Measurements from ENCODE around the gene PACSIN2. TPM values are rescaled to one million over a fixed set of nuclear protein-coding genes. Genes with fewer than 3 reads are reported as not detected.
"Not testable (repeated sequence)": the region's sequence is repeated elsewhere in the genome, so short reads cannot be mapped to it uniquely, and the experiment has no call there.

The PACSIN2 gene
- total and polyA plus RNA-seq, 8 donors = 45.1 to 109 (median 95.4) TPM

DNA sequence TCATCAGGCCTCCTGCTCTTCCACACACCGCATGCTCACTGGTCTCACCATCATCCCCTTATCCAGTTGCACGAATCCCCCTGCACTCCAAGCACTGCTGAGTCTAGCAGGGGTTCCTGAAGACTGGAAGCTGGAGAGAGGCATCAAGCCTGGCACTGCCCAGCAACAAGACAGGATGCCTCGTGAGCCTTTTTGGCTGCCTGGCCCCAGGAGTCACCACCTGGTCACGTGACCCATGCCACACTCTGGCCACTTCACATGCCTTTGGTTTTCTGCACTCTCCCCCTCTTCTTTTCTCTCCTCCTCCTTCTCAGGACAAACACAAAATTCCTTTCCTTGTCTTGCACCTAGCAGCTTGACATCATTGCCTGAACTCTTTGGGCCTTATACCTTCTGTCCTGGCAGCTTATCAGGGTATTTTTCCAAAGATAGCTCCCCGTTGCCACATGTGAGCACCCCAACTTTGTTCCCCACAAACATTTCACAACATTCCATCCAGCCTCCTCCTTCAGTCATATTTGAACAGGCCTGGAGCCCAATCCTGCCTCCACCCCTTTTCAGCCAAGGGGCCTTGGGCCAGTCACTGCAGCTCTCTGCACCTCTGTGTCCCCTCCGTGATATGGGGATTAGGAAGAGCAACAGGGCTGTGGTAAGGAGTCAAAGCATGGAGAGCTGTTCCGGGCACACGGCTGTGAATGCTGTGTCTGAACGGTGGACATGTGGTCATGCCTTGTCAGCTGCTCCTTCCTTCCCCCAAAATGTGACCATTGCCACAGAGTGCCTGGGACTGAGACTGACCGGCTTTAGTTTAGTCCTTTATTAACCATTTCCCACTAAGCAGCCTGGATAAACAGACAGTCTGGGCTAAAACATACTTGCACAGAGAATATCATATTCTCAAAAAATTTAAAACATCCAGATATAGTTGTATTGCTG, 2.8 kb upstream of the PACSIN2 start:
- 69 to 74% methylated on average over 10 of the region's 10 CpGs for WGBS, 2 donors
- no peak for FAIRE-seq

GRCh38 chr22:43016150-43016549, 1.2 kb upstream of the PACSIN2 start:
- H3K27me3 ChIP-seq; H3K9me3 ChIP-seq; H3K36me3 ChIP-seq; H3K27ac ChIP-seq; H3K4me3 ChIP-seq; FAIRE-seq; intact Hi-C loops (cut with DNase I); ATAC-seq: not testable (repeated sequence)
- WGBS, 2 donors = 56 to 61% methylated on average over 5 of the region's 5 CpGs
- DNase-seq = peak in 1 of 6 donors; percentile 13
- H3K4me1 ChIP-seq = peaks cover 3 to 24% (median 23%) of the 10 kb centered on the region in 3 donors

More for the DNA sequence above, 2.8 kb upstream of the PACSIN2 start:
- no peak for TF ChIP-seq CTCF (IDR thresholded peaks at IDR 0.05)
- Histone ChIP-seq H3K9me3 (no peaks in the 10 kb centered on the region), H3K36me3 (no peaks in the 10 kb centered on the region), H3K27me3 (no peaks in the 10 kb centered on the region), H3K4me1 (peaks cover 0 to 8% (median 8%) of the 10 kb centered on the region in 3 donors), H3K4me3 (no peak overlapping the region), H3K27ac (no peak overlapping the region)
- intact Hi-C loops (cut with DNase I) = no loop called here
- ATAC-seq (no peak), DNase-seq (peak in 1 of 6 donors; percentile 44)

DNA sequence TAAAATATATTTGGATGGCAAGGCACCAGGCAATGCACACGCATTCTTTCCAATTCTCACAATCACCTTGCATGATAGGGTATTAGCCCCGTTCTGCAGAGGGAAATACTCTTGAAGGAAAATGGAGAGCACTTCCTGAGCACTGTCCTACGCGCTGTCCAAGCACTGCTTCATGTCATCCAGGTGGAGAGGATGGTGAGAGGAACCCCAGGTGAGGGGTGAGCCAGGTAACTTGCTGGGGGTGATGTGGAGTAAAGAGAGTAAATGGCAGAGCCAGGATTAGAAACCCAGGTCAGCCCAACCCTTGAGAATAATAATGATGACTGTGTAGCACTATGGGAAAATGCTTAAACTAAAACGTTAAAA, 711 bp upstream of the PACSIN2 start:
- no peak for FAIRE-seq
- intact Hi-C loops (cut with DNase I) = no loop called here
- H3K4me3 ChIP-seq = peak overlapping the region in 3 of 4 donors; percentile 47 to 75 (median 55)
- no peaks in the 10 kb centered on the region for H3K27me3 ChIP-seq
- WGBS, 2 donors = 3 to 8% methylated on average over 5 of the region's 5 CpGs
- H3K4me1 ChIP-seq = peaks cover 7 to 29% (median 26%) of the 10 kb centered on the region in 3 donors
- DNase-seq = no peak
- no peak for TF ChIP-seq CTCF (IDR thresholded peaks at IDR 0.05)
- no peaks in the 10 kb centered on the region for H3K36me3 ChIP-seq
- peak in 3 of 4 donors; percentile 1 to 5 (median 2) for ATAC-seq
- H3K9me3 ChIP-seq = no peaks in the 10 kb centered on the region
- peak overlapping the region; percentile 18 to 67 (median 64) for H3K27ac ChIP-seq

- intact Hi-C loops (cut with DNase I) = no loop called here
- TF ChIP-seq CTCF (IDR thresholded peaks at IDR 0.05) = no peak
- H3K9me3 ChIP-seq = no peaks in the 10 kb centered on the region
- DNase-seq (peak; percentile 54 to 86 (median 66)), ATAC-seq (peak; percentile 12 to 51 (median 36)), FAIRE-seq (no peak)
- H3K27me3 ChIP-seq = no peaks in the 10 kb centered on the region
- H3K27ac ChIP-seq = peak overlapping the region; percentile 38 to 73 (median 54)
- 1% methylated on average over 34 to 37 of the region's 39 CpGs for WGBS, 2 donors
- H3K36me3 ChIP-seq = no peaks in the 10 kb centered on the region
- H3K4me1 ChIP-seq = peaks cover 20 to 42% (median 33%) of the 10 kb centered on the region in 3 donors
- peak overlapping the region; percentile 47 to 75 (median 64) for H3K4me3 ChIP-seq
These were observed 557 bp downstream of the PACSIN2 start for GRCh38 chr22:43014316-43014868.

Measured in pancreas (tissue), 10 donors.